Tibial nerve (tissue), 4 donors: ENCODE measurements around the gene CDKN1C. TPM values are rescaled to one million over a fixed set of nuclear protein-coding genes. Genes with fewer than 3 reads are reported as not detected.

Source experiments
- DNase-seq, 2 donors: peaks; one replicate each; pipeline ENCODE4 v3.0.0-alpha.2; 2019; ENCODE audit warnings: low spot score in 2 of 2
- H3K27ac ChIP-seq, 4 donors: fragments of 200-600 bp; sonication (generic) in 3 of 4; one replicate each; pipeline ENCODE4 v1.5.1; 2017 to 2019; ENCODE audit warnings: mild to moderate bottlenecking in 1 of 4
- H3K27me3 ChIP-seq, 2 donors: fragments of 200-600 bp; sonication (generic) in 1 of 2; one replicate each; pipeline versions ENCODE4 v1.5.1 to v1.6.0; 2017 to 2019
- H3K36me3 ChIP-seq, 3 donors: fragments of 200-600 bp; sonication (generic); one replicate each; pipeline ENCODE4 v1.5.1; 2018 to 2019
- H3K4me1 ChIP-seq, 4 donors: fragments of 200-600 bp; sonication (generic) in 3 of 4; one replicate each; pipeline ENCODE4 v1.5.1; 2017 to 2019
- H3K4me3 ChIP-seq, 4 donors: fragments of 200-600 bp; sonication (generic) in 3 of 4; one replicate each; pipeline ENCODE4 v1.5.1; 2017 to 2019; ENCODE audit warnings: mild to moderate bottlenecking in 1 of 4, moderate library complexity in 1 of 4
- H3K9me3 ChIP-seq, 4 donors: fragments of 200-600 bp; sonication (generic) in 3 of 4; one replicate each; pipeline ENCODE4 v1.5.1; 2017 to 2019
- CTCF ChIP-seq, 5 experiments: fragments of 200-600 bp in 3 of 5; fragments of 450-650 bp in 2 of 5; sonication (generic) in 3 of 5; IDR thresholded peaks; one replicate each; pipeline ENCODE4 v1.5.1; 2016 to 2019; ENCODE audit warnings: antibody characterized with exemption in 5 of 5, mild to moderate bottlenecking in 3 of 5, moderate library complexity in 2 of 5
- EP300 ChIP-seq, 2 donors: sonication (generic); formaldehyde crosslinking; IDR thresholded peaks; one replicate each; pipeline ENCODE4 v1.6.1; 2017; ENCODE audit warnings: antibody characterized with exemption in 2 of 2, mild to moderate bottlenecking in 1 of 2
- POLR2A ChIP-seq, 2 donors: fragments of 450-650 bp; IDR thresholded peaks; one replicate each; pipeline ENCODE4 v1.6.1; 2017; ENCODE audit warnings: antibody characterized with exemption in 2 of 2, mild to moderate bottlenecking in 2 of 2, moderate library complexity in 2 of 2
- WGBS, 2 donors: methylation state at CpG; one replicate each; pipeline ENCODE4 v1.1.5; 2018; 5-methylcytosine and 5-hydroxymethylcytosine counted together
- total RNA-seq, 4 donors: library from RNA; depleted of rRNA; stranded (reverse); fragments of >200 nt; gene quantifications; one replicate each; pipeline ENCODE4 v1.1.0, GENCODE V29; 2016

CDKN1C gene
- total RNA-seq, 4 donors from 2014 or later: 128 to 330 (median 260) TPM

- Histone ChIP-seq H3K4me3 (no peak overlapping the region), H3K36me3 (no peaks in the 10 kb centered on the region), H3K9me3 (no peaks in the 10 kb centered on the region), H3K27me3 (no peaks in the 10 kb centered on the region), H3K27ac (peak overlapping the region in 1 of 4 donors; percentile 92), H3K4me1 (peaks cover 0 to 56% (median 25%) of the 10 kb centered on the region in 4 donors)
- 32 to 35% methylated on average over 21 to 25 of the region's 25 CpGs for WGBS, 2 donors
- TF ChIP-seq POLR2A (IDR thresholded peaks at IDR 0.05) (no peak), CTCF (IDR thresholded peaks at IDR 0.05) (peak; percentile 92 to 98 (median 95)), EP300 (IDR thresholded peaks at IDR 0.05) (peak in 1 of 2 donors; percentile 33)
- peak; percentile 92 to 98 for DNase-seq
Measured at GRCh38 chr11:2888266-2888968, 2.8 kb upstream of the CDKN1C start.

- no peaks in the 10 kb centered on the region for H3K27me3 ChIP-seq
- no peak overlapping the region for H3K4me3 ChIP-seq
- WGBS, 2 donors: 79 to 88% methylated on average over 11 of the region's 11 CpGs
- TF ChIP-seq POLR2A (IDR thresholded peaks at IDR 0.05) (no peak), EP300 (IDR thresholded peaks at IDR 0.05) (no peak), CTCF (IDR thresholded peaks at IDR 0.05) (no peak)
- peaks cover 0 to 58% (median 22%) of the 10 kb centered on the region in 4 donors for H3K4me1 ChIP-seq
- no peaks in the 10 kb centered on the region for H3K9me3 ChIP-seq
- no peaks in the 10 kb centered on the region for H3K36me3 ChIP-seq
- DNase-seq: no peak
- peak overlapping the region in 3 of 4 donors; percentile 9 to 92 (median 77) for H3K27ac ChIP-seq
Measured at GRCh38 chr11:2887515-2888195, 2.1 kb upstream of the CDKN1C start.

GRCh38 chr11:2886936-2887335 is 1.4 kb upstream of the CDKN1C start:
- no peak for TF ChIP-seq EP300 (IDR thresholded peaks at IDR 0.05)
- no peak for TF ChIP-seq POLR2A (IDR thresholded peaks at IDR 0.05)
- no peak for TF ChIP-seq CTCF (IDR thresholded peaks at IDR 0.05)
- H3K27me3 ChIP-seq: no peaks in the 10 kb centered on the region
- H3K4me1 ChIP-seq: peaks cover 0 to 58% (median 16%) of the 10 kb centered on the region in 4 donors
- H3K36me3 ChIP-seq: peaks cover 0 to 3% (median 0%) of the 10 kb centered on the region in 3 donors
- DNase-seq: no peak
- H3K4me3 ChIP-seq: no peak overlapping the region
- H3K9me3 ChIP-seq: no peaks in the 10 kb centered on the region
- H3K27ac ChIP-seq: peak overlapping the region in 2 of 4 donors; percentile 77 to 92
- 87 to 92% methylated on average over 4 to 5 of the region's 5 CpGs for WGBS, 2 donors

GRCh38 chr11:2886191-2886894 is 768 bp upstream of the CDKN1C start:
- DNase-seq: peak in 1 of 2 donors; percentile 35
- H3K4me3 ChIP-seq: peak overlapping the region in 3 of 4 donors; percentile 47 to 93 (median 78)
- H3K36me3 ChIP-seq: peaks cover 0 to 9% (median 0%) of the 10 kb centered on the region in 3 donors
- TF ChIP-seq EP300 (IDR thresholded peaks at IDR 0.05) (no peak), CTCF (IDR thresholded peaks at IDR 0.05) (peak in 2 of 5 experiments; percentile 18 to 42), POLR2A (IDR thresholded peaks at IDR 0.05) (no peak)
- H3K9me3 ChIP-seq: no peaks in the 10 kb centered on the region
- peak overlapping the region; percentile 77 to 92 (median 82) for H3K27ac ChIP-seq
- WGBS, 2 donors: 17 to 33% methylated on average over 14 to 44 of the region's 49 CpGs
- H3K27me3 ChIP-seq: no peaks in the 10 kb centered on the region
- H3K4me1 ChIP-seq: peaks cover 0 to 58% (median 10%) of the 10 kb centered on the region in 4 donors
